Right lobe of liver (tissue), 4 donors: ENCODE measurements around the gene RAB31.

Source experiments
- CTCF ChIP-seq, 4 donors: fragments of 200-600 bp in 3 of 4; fragments of 450-650 bp in 1 of 4; IDR thresholded peaks; one replicate each; pipeline versions ENCODE4 v1.5.1 to v1.8.0; 2016 to 2022; ENCODE audit warnings: antibody characterized with exemption in 4 of 4, mild to moderate bottlenecking in 2 of 4
- POLR2A ChIP-seq: fragments of 450-650 bp; IDR thresholded peaks from one replicate; pipeline ENCODE4 v1.6.1; 2017; ENCODE audit warnings: antibody characterized with exemption, mild to moderate bottlenecking
- donor health status: DM: no; HTN: no; CAD: no.
- donor health status: DM: no; HTN: no; CAD: no.
- donor health status: DM: no; HTN: yes; CAD: no.

GRCh38 chr18:9884532-9885140 is 176.5 kb downstream of the RAB31 start:
- TF ChIP-seq POLR2A (no peak), CTCF (IDR thresholded peaks at IDR 0.05) (no peak)
